ENCODE results near the gene TMEM117.

TMEM117 gene

DNA sequence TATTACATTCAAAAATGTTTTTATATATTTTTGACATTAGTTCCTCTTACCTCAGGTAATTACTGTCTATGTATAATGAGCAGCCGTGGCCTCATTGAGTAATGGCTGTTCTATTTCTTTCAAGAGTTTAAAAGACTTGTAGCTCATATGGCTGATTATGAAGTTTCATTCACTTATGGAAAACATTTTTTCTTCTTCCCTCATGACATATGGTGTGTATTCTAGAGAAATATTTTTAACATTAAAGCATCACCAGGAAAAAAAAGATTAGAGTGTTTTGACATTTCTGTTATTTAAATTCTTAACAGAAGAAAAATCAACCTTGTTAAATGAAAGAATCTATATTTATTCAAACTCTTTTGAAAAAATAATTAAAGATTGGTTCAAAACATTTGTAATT is 422.4 kb downstream of the TMEM117 start:
- Histone ChIP-seq H3K4me1 (ENCODE audit: control insufficient read depth, insufficient read depth, low read length) (no peaks in the 10 kb centered on the region), H3K4me3 (ENCODE audit: low read depth, low read length) (no peak overlapping the region), H3K36me3 (ENCODE audit: control insufficient read depth in 2 of 2, insufficient read depth in 1 of 2, low read length in 2 of 2) (no peaks in the 10 kb centered on the region), H3K9me3 (ENCODE audit: control insufficient read depth, insufficient read depth, low read depth, low read length) (no peaks in the 10 kb centered on the region), H3K27ac (ENCODE audit: extremely low read depth, low read depth, low read length) (no peak overlapping the region)
- TF ChIP-seq, protein P1, sequence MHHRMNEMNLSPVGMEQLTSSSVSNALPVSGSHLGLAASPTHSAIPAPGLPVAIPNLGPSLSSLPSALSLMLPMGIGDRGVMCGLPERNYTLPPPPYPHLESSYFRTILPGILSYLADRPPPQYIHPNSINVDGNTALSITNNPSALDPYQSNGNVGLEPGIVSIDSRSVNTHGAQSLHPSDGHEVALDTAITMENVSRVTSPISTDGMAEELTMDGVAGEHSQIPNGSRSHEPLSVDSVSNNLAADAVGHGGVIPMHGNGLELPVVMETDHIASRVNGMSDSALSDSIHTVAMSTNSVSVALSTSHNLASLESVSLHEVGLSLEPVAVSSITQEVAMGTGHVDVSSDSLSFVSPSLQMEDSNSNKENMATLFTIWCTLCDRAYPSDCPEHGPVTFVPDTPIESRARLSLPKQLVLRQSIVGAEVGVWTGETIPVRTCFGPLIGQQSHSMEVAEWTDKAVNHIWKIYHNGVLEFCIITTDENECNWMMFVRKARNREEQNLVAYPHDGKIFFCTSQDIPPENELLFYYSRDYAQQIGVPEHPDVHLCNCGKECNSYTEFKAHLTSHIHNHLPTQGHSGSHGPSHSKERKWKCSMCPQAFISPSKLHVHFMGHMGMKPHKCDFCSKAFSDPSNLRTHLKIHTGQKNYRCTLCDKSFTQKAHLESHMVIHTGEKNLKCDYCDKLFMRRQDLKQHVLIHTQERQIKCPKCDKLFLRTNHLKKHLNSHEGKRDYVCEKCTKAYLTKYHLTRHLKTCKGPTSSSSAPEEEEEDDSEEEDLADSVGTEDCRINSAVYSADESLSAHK (tag by site-specific recombination; IDR thresholded peaks at IDR 0.05) = no peak
- TF ChIP-seq ZNF169 (tag by site-specific recombination; IDR thresholded peaks at IDR 0.05) (no peak), ZNF837 (tag by site-specific recombination; IDR thresholded peaks at IDR 0.05) (no peak), ZNF416 (tag by site-specific recombination; IDR thresholded peaks at IDR 0.05) (no peak), ZNF112 (tag by site-specific recombination; IDR thresholded peaks at IDR 0.05) (no peak), ZNF843 (tag by site-specific recombination; IDR thresholded peaks at IDR 0.05) (no peak), ZNF138 (tag by site-specific recombination; IDR thresholded peaks at IDR 0.05; ENCODE audit: borderline replicate concordance) (no peak)
- POLR2A ChIA-PET = no interaction called here
- CTCF ChIA-PET = no interaction called here

DNA sequence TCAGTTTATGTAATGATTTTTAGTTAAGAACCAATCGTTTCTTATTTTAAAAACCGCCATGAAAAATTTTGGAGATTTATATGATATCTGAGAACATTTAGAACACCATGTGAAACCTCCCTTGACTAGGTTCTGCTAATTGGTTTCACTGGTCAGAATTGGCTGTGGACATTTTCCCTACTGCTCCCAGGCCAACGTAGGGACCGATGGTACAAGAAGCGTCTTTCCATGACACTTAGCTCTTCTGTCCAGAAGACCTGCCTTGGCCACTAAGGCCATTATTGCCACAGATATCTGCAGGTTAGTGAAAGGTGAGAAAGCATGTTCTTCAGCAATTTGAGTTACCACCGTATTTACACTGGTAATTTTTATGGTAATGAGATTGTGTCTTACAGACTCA is 424.0 kb downstream of the TMEM117 start:
- TF ChIP-seq MYNN (tag by site-specific recombination; IDR thresholded peaks at IDR 0.05; ENCODE audit: borderline replicate concordance) (no peak), ZNF184 (tag by site-specific recombination; IDR thresholded peaks at IDR 0.05) (no peak), ZNF707 (tag by site-specific recombination; IDR thresholded peaks at IDR 0.05) (no peak), ZSCAN23 (tag by site-specific recombination; IDR thresholded peaks at IDR 0.05) (no peak), ZNF16 (tag by site-specific recombination; IDR thresholded peaks at IDR 0.05; ENCODE audit: low read depth) (no peak), ZNF138 (tag by site-specific recombination; IDR thresholded peaks at IDR 0.05; ENCODE audit: borderline replicate concordance) (no peak), HOXD13 (CRISPR knock-in tag; IDR thresholded peaks at IDR 0.05; ENCODE audit: borderline replicate concordance) (no peak), ZNF777 (tag by site-specific recombination; IDR thresholded peaks at IDR 0.05; ENCODE audit: borderline replicate concordance) (no peak), ZNF335 (tag by site-specific recombination; conservative IDR thresholded peaks at IDR 0.05) (no peak), ZEB2 (tag by site-specific recombination; IDR thresholded peaks at IDR 0.05) (no peak), GLIS1 (tag by site-specific recombination; IDR thresholded peaks at IDR 0.05) (no peak)
- TF ChIP-seq, protein P2, sequence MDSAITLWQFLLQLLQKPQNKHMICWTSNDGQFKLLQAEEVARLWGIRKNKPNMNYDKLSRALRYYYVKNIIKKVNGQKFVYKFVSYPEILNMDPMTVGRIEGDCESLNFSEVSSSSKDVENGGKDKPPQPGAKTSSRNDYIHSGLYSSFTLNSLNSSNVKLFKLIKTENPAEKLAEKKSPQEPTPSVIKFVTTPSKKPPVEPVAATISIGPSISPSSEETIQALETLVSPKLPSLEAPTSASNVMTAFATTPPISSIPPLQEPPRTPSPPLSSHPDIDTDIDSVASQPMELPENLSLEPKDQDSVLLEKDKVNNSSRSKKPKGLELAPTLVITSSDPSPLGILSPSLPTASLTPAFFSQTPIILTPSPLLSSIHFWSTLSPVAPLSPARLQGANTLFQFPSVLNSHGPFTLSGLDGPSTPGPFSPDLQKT (IDR thresholded peaks at IDR 0.05; ENCODE audit: borderline replicate concordance, low read depth, low read length) = no peak
- TF ChIP-seq, protein P3, sequence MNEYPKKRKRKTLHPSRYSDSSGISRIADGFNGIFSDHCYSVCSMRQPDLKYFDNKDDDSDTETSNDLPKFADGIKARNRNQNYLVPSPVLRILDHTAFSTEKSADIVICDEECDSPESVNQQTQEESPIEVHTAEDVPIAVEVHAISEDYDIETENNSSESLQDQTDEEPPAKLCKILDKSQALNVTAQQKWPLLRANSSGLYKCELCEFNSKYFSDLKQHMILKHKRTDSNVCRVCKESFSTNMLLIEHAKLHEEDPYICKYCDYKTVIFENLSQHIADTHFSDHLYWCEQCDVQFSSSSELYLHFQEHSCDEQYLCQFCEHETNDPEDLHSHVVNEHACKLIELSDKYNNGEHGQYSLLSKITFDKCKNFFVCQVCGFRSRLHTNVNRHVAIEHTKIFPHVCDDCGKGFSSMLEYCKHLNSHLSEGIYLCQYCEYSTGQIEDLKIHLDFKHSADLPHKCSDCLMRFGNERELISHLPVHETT (tag by site-specific recombination; IDR thresholded peaks at IDR 0.05) = no peak
- TF ChIP-seq, protein P4, sequence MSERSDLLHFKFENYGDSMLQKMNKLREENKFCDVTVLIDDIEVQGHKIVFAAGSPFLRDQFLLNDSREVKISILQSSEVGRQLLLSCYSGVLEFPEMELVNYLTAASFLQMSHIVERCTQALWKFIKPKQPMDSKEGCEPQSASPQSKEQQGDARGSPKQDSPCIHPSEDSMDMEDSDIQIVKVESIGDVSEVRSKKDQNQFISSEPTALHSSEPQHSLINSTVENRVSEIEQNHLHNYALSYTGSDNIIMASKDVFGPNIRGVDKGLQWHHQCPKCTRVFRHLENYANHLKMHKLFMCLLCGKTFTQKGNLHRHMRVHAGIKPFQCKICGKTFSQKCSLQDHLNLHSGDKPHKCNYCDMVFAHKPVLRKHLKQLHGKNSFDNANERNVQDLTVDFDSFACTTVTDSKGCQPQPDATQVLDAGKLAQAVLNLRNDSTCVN (tag by site-specific recombination; optimal IDR thresholded peaks at IDR 0.05) = no peak
- TF ChIP-seq, protein P5, sequence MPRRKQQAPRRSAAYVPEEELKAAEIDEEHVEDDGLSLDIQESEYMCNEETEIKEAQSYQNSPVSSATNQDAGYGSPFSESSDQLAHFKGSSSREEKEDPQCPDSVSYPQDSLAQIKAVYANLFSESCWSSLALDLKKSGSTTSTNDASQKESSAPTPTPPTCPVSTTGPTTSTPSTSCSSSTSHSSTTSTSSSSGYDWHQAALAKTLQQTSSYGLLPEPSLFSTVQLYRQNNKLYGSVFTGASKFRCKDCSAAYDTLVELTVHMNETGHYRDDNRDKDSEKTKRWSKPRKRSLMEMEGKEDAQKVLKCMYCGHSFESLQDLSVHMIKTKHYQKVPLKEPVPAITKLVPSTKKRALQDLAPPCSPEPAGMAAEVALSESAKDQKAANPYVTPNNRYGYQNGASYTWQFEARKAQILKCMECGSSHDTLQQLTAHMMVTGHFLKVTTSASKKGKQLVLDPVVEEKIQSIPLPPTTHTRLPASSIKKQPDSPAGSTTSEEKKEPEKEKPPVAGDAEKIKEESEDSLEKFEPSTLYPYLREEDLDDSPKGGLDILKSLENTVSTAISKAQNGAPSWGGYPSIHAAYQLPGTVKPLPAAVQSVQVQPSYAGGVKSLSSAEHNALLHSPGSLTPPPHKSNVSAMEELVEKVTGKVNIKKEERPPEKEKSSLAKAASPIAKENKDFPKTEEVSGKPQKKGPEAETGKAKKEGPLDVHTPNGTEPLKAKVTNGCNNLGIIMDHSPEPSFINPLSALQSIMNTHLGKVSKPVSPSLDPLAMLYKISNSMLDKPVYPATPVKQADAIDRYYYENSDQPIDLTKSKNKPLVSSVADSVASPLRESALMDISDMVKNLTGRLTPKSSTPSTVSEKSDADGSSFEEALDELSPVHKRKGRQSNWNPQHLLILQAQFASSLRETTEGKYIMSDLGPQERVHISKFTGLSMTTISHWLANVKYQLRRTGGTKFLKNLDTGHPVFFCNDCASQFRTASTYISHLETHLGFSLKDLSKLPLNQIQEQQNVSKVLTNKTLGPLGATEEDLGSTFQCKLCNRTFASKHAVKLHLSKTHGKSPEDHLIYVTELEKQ (tag by site-specific recombination; IDR thresholded peaks at IDR 0.05; ENCODE audit: borderline replicate concordance) = no peak
- Histone ChIP-seq H3K36me3 (ENCODE audit: control insufficient read depth in 2 of 2, insufficient read depth in 1 of 2, low read length in 2 of 2) (no peaks in the 10 kb centered on the region), H3K9me3 (ENCODE audit: control insufficient read depth, insufficient read depth, low read depth, low read length) (no peaks in the 10 kb centered on the region), H3K4me3 (ENCODE audit: low read depth, low read length) (no peak overlapping the region), H3K4me1 (ENCODE audit: control insufficient read depth, insufficient read depth, low read length) (no peaks in the 10 kb centered on the region), H3K27ac (ENCODE audit: extremely low read depth, low read depth, low read length) (no peak overlapping the region)
- ChIA-PET POLR2A (no interaction called here), CTCF (no interaction called here)
